Caco-2 (cell line): ENCODE measurements around the gene BPIFA3. TPM values are rescaled to one million over a fixed set of nuclear protein-coding genes. Genes with fewer than 3 reads are reported as not detected.

Experiments
- BruUV-seq: library from RNA; stranded (reverse); fragments of 400-500 nt; replicated peaks from 2 replicates; lab custom pipeline; 2021; lab: Mats Ljungman, UMichigan
- CTCF ChIA-PET: fragments of 300-600 bp; sonication (Branson Sonifier 250); formaldehyde crosslinking; loops from one replicate; lab custom pipeline; 2022; ENCODE audit warnings: antibody characterized with exemption; lab: Charles Lee
- POLR2A ChIA-PET: fragments of 300-600 bp; sonication (Branson Sonifier 250); formaldehyde crosslinking; loops from one replicate; lab custom pipeline; 2022; ENCODE audit warnings: antibody characterized with exemption; lab: Charles Lee
- DNase-seq, 2 experiments: peaks; one replicate each; pipeline versions ENCODE4 v3.0.0 to v3.0.0-alpha.2; 2020 to 2022
- H3K27me3 ChIP-seq: replicated peaks from 2 replicates; pipeline ENCODE4 v1.6.0; 2011; ENCODE audit warnings: low read length; ENCODE audit not compliant: control insufficient read depth, insufficient read depth
- H3K36me3 ChIP-seq: 2 replicates; pipeline ENCODE4 v1.5.1; 2011; ENCODE audit warnings: low read length; ENCODE audit not compliant: control insufficient read depth, insufficient read depth
- H3K4me1 ChIP-seq: fragments of 250-450 bp; sonication (Bioruptor Pico); 2 replicates; pipeline ENCODE4 v1.5.1; 2020; ENCODE audit warnings: mild to moderate bottlenecking
- H3K4me3 ChIP-seq: 2 replicates; pipeline ENCODE4 v1.5.1; 2011; ENCODE audit warnings: low read depth, mild to moderate bottlenecking, control low read depth, low read length
- H3K9me3 ChIP-seq: fragments of 250-450 bp; sonication (Bioruptor Pico); 2 replicates; pipeline ENCODE4 v1.5.1; 2020; ENCODE audit warnings: mild to moderate bottlenecking, moderate library complexity
- H3K27ac Mint-ChIP-seq: one replicate; pipeline ENCODE4 v1.8.0; 2022; ENCODE audit warnings: mixed read lengths; ENCODE audit not compliant: unreplicated experiment
- H3K27me3 Mint-ChIP-seq: one replicate; pipeline ENCODE4 v1.8.0; 2022; ENCODE audit warnings: mixed read lengths; ENCODE audit not compliant: insufficient read depth, unreplicated experiment
- H3K36me3 Mint-ChIP-seq: one replicate; pipeline ENCODE4 v1.8.0; 2022; ENCODE audit warnings: mild to moderate bottlenecking, mixed read lengths; ENCODE audit not compliant: insufficient read depth, unreplicated experiment
- H3K4me1 Mint-ChIP-seq: one replicate; pipeline ENCODE4 v1.8.0; 2022; ENCODE audit warnings: low read depth, mixed read lengths; ENCODE audit not compliant: unreplicated experiment
- H3K4me3 Mint-ChIP-seq: one replicate; pipeline ENCODE4 v1.8.0; 2022; ENCODE audit warnings: mild to moderate bottlenecking, moderate library complexity, mixed read lengths; ENCODE audit not compliant: unreplicated experiment
- H3K9me3 Mint-ChIP-seq: one replicate; pipeline ENCODE4 v1.8.0; 2022; ENCODE audit warnings: mixed read lengths; ENCODE audit not compliant: unreplicated experiment
- CTCF ChIP-seq, 2 experiments: fragments of 200-600 bp in 1 of 2; IDR thresholded peaks; 1 replicate in 1 of 2; 2 replicates in 1 of 2; pipeline versions ENCODE4 v1.5.1 to v1.8.0; 2011 to 2022; ENCODE audit warnings: antibody characterized with exemption in 1 of 2, control low read depth in 1 of 2, inconsistent platforms in 1 of 2, low read depth in 1 of 2, low read length in 1 of 2, mild to moderate bottlenecking in 1 of 2, moderate library complexity in 1 of 2; ENCODE audit not compliant: insufficient read depth in 1 of 2, severe bottlenecking in 1 of 2, unreplicated experiment in 1 of 2
- intact Hi-C: fragments of 100-400 bp; cut with micrococcal nuclease; formaldehyde crosslinking; loops from one replicate; pipeline ENCODE4 v1.10.0; 2022; ENCODE audit not compliant: unreplicated experiment
- total RNA-seq: library from RNA; stranded (reverse); gene quantifications from 2 replicates; pipeline ENCODE4 v1.2.3, GENCODE V29; 2022

BPIFA3 gene
- total RNA-seq, 1 experiment from 2014 or later: not detected

GRCh38 chr20:33239979-33240736 lies 23.0 kb downstream of the BPIFA3 start:
- peaks cover 33% of the 10 kb centered on the region for H3K27me3 Mint-ChIP-seq
- POLR2A ChIA-PET: no interaction called here
- CTCF ChIA-PET: interaction anchor here (1.0 kb wide), 1 partner anchor 8 kb away, joined by 3 read pairs; no protein-coding TSS in a partner anchor
- Histone ChIP-seq H3K27me3 (0 out of 2 replicates have a peak, but pooled peaks cover 2% of the 10 kb centered on the region), H3K36me3 (no peaks in the 10 kb centered on the region), H3K4me3 (no peak overlapping the region), H3K9me3 (no peaks in the 10 kb centered on the region), H3K4me1 (no peaks in the 10 kb centered on the region)
- H3K27ac Mint-ChIP-seq: no peak overlapping the region
- no peaks in the 10 kb centered on the region for H3K36me3 Mint-ChIP-seq
- no peak overlapping the region for H3K4me3 Mint-ChIP-seq
- BruUV-seq: no TSS peak
- no peaks in the 10 kb centered on the region for H3K9me3 Mint-ChIP-seq
- peak in 1 of 2 experiments; percentile 27 for DNase-seq
- TF ChIP-seq CTCF (IDR thresholded peaks at IDR 0.05; ENCODE audit: insufficient read depth in 1 of 2, low read depth in 1 of 2, low read length in 1 of 2, severe bottlenecking in 1 of 2, unreplicated experiment in 1 of 2): no peak
- intact Hi-C loops: no loop called here
- H3K4me1 Mint-ChIP-seq: no peaks in the 10 kb centered on the region

GRCh38 chr20:33240923-33241322 lies 23.8 kb downstream of the BPIFA3 start:
- H3K36me3 Mint-ChIP-seq: no peaks in the 10 kb centered on the region
- Histone ChIP-seq H3K4me1 (no peaks in the 10 kb centered on the region), H3K4me3 (no peak overlapping the region), H3K36me3 (no peaks in the 10 kb centered on the region), H3K27me3 (0 out of 2 replicates have a peak, but pooled peaks cover 2% of the 10 kb centered on the region), H3K9me3 (no peaks in the 10 kb centered on the region)
- ChIA-PET POLR2A (no interaction called here), CTCF (interaction anchor here (1.0 kb wide), 1 partner anchor 9 kb away, joined by 3 read pairs; no protein-coding TSS in a partner anchor)
- H3K4me3 Mint-ChIP-seq: no peak overlapping the region
- no peak for DNase-seq
- intact Hi-C loops: no loop called here
- no peaks in the 10 kb centered on the region for H3K4me1 Mint-ChIP-seq
- H3K27ac Mint-ChIP-seq: no peak overlapping the region
- TF ChIP-seq CTCF (IDR thresholded peaks at IDR 0.05; ENCODE audit: insufficient read depth in 1 of 2, low read depth in 1 of 2, low read length in 1 of 2, severe bottlenecking in 1 of 2, unreplicated experiment in 1 of 2): no peak
- no peaks in the 10 kb centered on the region for H3K9me3 Mint-ChIP-seq
- no TSS peak for BruUV-seq
- H3K27me3 Mint-ChIP-seq: peaks cover 34% of the 10 kb centered on the region

- Histone ChIP-seq H3K36me3 (no peaks in the 10 kb centered on the region), H3K4me3 (no peak overlapping the region), H3K9me3 (no peaks in the 10 kb centered on the region), H3K27me3 (no peaks in the 10 kb centered on the region), H3K4me1 (no peaks in the 10 kb centered on the region)
- POLR2A ChIA-PET: no interaction called here
- Mint-ChIP-seq H3K4me3 (no peak overlapping the region), H3K36me3 (no peaks in the 10 kb centered on the region), H3K27me3 (peaks cover 26% of the 10 kb centered on the region), H3K27ac (no peak overlapping the region), H3K4me1 (no peaks in the 10 kb centered on the region), H3K9me3 (no peaks in the 10 kb centered on the region)
- no peak for TF ChIP-seq CTCF (IDR thresholded peaks at IDR 0.05; ENCODE audit: insufficient read depth in 1 of 2, low read depth in 1 of 2, low read length in 1 of 2, severe bottlenecking in 1 of 2, unreplicated experiment in 1 of 2)
- peak in 1 of 2 experiments; percentile 37 for DNase-seq
- no TSS peak for BruUV-seq
- intact Hi-C loops: no loop called here
- CTCF ChIA-PET: no interaction called here
Measured at GRCh38 chr20:33242319-33243100, 25.4 kb downstream of the BPIFA3 start.
